HCT116 (cell line): ENCODE data around the gene THSD7A. TPM values are rescaled to one million over a fixed set of nuclear protein-coding genes. Genes with fewer than 3 reads are reported as not detected.

ENCODE experiments used
- ATAC-seq: fragments of 200-7000 bp; cut with Tn5 transposase; 2 replicates; pipeline ENCODE4 v1.9.1; 2020; ENCODE audit warnings: mild to moderate bottlenecking, moderate library complexity
- BruUV-seq: library from RNA; stranded (reverse); fragments of 400-500 nt; replicated peaks from 2 replicates; lab custom pipeline; 2021; lab: Mats Ljungman, UMichigan
- CTCF ChIA-PET: fragments of 300-600 bp; sonication (Branson Sonifier 250); formaldehyde crosslinking; loops from one replicate; lab custom pipeline; 2021; ENCODE audit warnings: antibody characterized with exemption; lab: Charles Lee
- POLR2A ChIA-PET: fragments of 300-600, 350-600 bp; sonication (Branson Sonifier 250); formaldehyde crosslinking; loops from one replicate; lab custom pipeline; 2021; ENCODE audit warnings: antibody characterized with exemption; lab: Charles Lee
- RAD21 ChIA-PET, 2 experiments: fragments of 300-600 bp; sonication (Branson Sonifier 250); formaldehyde crosslinking; loops; one replicate each; lab custom pipeline; 2023; ENCODE audit warnings: low total read pairs in 2 of 2; ENCODE audit not compliant: uncharacterized antibody in 2 of 2, unreplicated experiment in 2 of 2, low non-redundant PET in 1 of 2; lab: Charles Lee
- DNase-seq: peaks from one replicate; pipeline ENCODE4 v3.0.0-alpha.2; 2010; ENCODE audit warnings: low read depth, low spot score
- H2AFZ ChIP-seq: fragments of 200-600 bp; shearing (Covaris generic), sonication (generic); 2 replicates; pipeline ENCODE4 v1.6.1; 2017; ENCODE audit warnings: low read depth, mixed run types, mixed read lengths, antibody characterized with exemption, low read length; ENCODE audit not compliant: poor library complexity, severe bottlenecking
- H3K27ac ChIP-seq: 2 replicates; pipeline ENCODE4 v1.5.1; 2012; ENCODE audit warnings: low read depth, low read length
- H3K27me3 ChIP-seq: fragments of 200-600 bp; sonication (generic); 2 replicates; pipeline ENCODE4 v1.6.1; 2016; ENCODE audit warnings: mixed run types, low read length, mixed read lengths; ENCODE audit not compliant: insufficient read depth
- H3K36me3 ChIP-seq, 2 experiments: fragments of 200-500 bp in 1 of 2; fragments of 200-600 bp in 1 of 2; sonication (Bioruptor generic) in 1 of 2; sonication (generic) in 1 of 2; 2 replicates each; pipeline versions ENCODE4 v1.5.1 to v1.6.1; 2014 to 2016; ENCODE audit warnings: low read length in 2 of 2, inconsistent platforms in 1 of 2, mixed read lengths in 1 of 2, mixed run types in 1 of 2; ENCODE audit not compliant: insufficient read depth in 2 of 2, control insufficient read depth in 1 of 2
- H3K4me1 ChIP-seq, 2 experiments: fragments of 200-600 bp in 1 of 2; sonication (generic) in 1 of 2; 2 replicates each; pipeline versions ENCODE4 v1.5.1 to v1.6.1; 2012 to 2017; ENCODE audit warnings: low read length in 2 of 2, inconsistent platforms in 1 of 2, mild to moderate bottlenecking in 1 of 2, mixed read lengths in 1 of 2, mixed run types in 1 of 2, moderate library complexity in 1 of 2; ENCODE audit not compliant: insufficient read depth in 2 of 2, control insufficient read depth in 1 of 2
- H3K4me2 ChIP-seq: fragments of 200-600 bp; sonication (generic); 2 replicates; pipeline ENCODE4 v1.6.1; 2017; ENCODE audit warnings: mixed run types, low read length, mixed read lengths
- H3K4me3 ChIP-seq, 2 experiments: fragments of 200-600 bp in 1 of 2; sonication (generic) in 1 of 2; replicated peaks in 1 of 2; 2 replicates each; pipeline ENCODE4 v1.5.1; 2011 to 2016; ENCODE audit warnings: low read length in 2 of 2, control low read depth in 1 of 2, low read depth in 1 of 2, mild to moderate bottlenecking in 1 of 2, mixed read lengths in 1 of 2, mixed run types in 1 of 2
- H3K79me2 ChIP-seq: fragments of 200-600 bp; sonication (generic); 2 replicates; pipeline ENCODE4 v1.6.1; 2017; ENCODE audit warnings: mild to moderate bottlenecking, mixed run types, low read length, moderate library complexity, mixed read lengths; ENCODE audit not compliant: insufficient read depth
- H3K9ac ChIP-seq: fragments of 200-600 bp; sonication (generic); 2 replicates; pipeline ENCODE4 v1.6.1; 2016; ENCODE audit warnings: low read length, mixed read lengths
- H3K9me2 ChIP-seq: fragments of 200-600 bp; sonication (generic), shearing (Covaris generic); 2 replicates; pipeline ENCODE4 v1.6.1; 2017; ENCODE audit warnings: mixed run types, mild to moderate bottlenecking, moderate library complexity; ENCODE audit not compliant: insufficient read depth
- H3K9me3 ChIP-seq, 2 experiments: fragments of 200-500 bp in 1 of 2; fragments of 200-600 bp in 1 of 2; sonication (Bioruptor generic) in 1 of 2; sonication (generic) in 1 of 2; 2 replicates each; pipeline ENCODE4 v1.6.1; 2014 to 2017; ENCODE audit warnings: low read length in 2 of 2, mixed read lengths in 2 of 2, inconsistent platforms in 1 of 2, low read depth in 1 of 2, mild to moderate bottlenecking in 1 of 2, mixed run types in 1 of 2, moderate library complexity in 1 of 2; ENCODE audit not compliant: control insufficient read depth in 1 of 2, insufficient read depth in 1 of 2
- H4K20me1 ChIP-seq: fragments of 200-600 bp; sonication (generic), shearing (Covaris generic); 2 replicates; pipeline ENCODE4 v1.6.1; 2017; ENCODE audit warnings: mixed run types, mild to moderate bottlenecking, moderate library complexity; ENCODE audit not compliant: insufficient read depth
- CBX3 ChIP-seq: IDR thresholded peaks from 2 replicates; pipeline ENCODE4 v1.6.1; 2012; ENCODE audit warnings: low read depth
- CEBPB ChIP-seq: IDR thresholded peaks from 2 replicates; pipeline ENCODE4 v1.6.1; 2012; ENCODE audit warnings: low read depth
- EGR1 ChIP-seq: IDR thresholded peaks from 2 replicates; pipeline ENCODE4 v1.6.1; 2012; ENCODE audit warnings: low read depth
- ELF1 ChIP-seq: IDR thresholded peaks from 2 replicates; pipeline ENCODE4 v1.6.1; 2012; ENCODE audit warnings: low read depth, borderline replicate concordance
- EZH2phosphoT487 ChIP-seq: fragments of 200-600 bp; IDR thresholded peaks from 2 replicates; pipeline ENCODE4 v1.6.1; 2018; ENCODE audit warnings: antibody characterized with exemption, borderline replicate concordance
- FOSL1 ChIP-seq: IDR thresholded peaks from 2 replicates; pipeline ENCODE4 v1.6.1; 2012; ENCODE audit warnings: low read depth
- JUND ChIP-seq: IDR thresholded peaks from 2 replicates; pipeline ENCODE4 v1.6.1; 2012
- POLR2A ChIP-seq: IDR thresholded peaks from 2 replicates; pipeline ENCODE4 v1.7.0; 2011; ENCODE audit warnings: borderline replicate concordance; ENCODE audit not compliant: insufficient read depth, insufficient read length; ENCODE audit errors: extremely low read depth
- POLR2AphosphoS5 ChIP-seq: IDR thresholded peaks from 2 replicates; pipeline ENCODE4 v1.6.1; 2011; ENCODE audit warnings: mild to moderate bottlenecking, low read depth, low read length, moderate library complexity
- RAD21 ChIP-seq: IDR thresholded peaks from 2 replicates; pipeline ENCODE4 v1.6.1; 2012; ENCODE audit warnings: low read depth, mild to moderate bottlenecking
- SIN3A ChIP-seq: IDR thresholded peaks from 2 replicates; pipeline ENCODE4 v1.6.1; 2012; ENCODE audit warnings: low read depth
- SP1 ChIP-seq: IDR thresholded peaks from 2 replicates; pipeline ENCODE4 v1.6.1; 2012; ENCODE audit warnings: low read depth
- SRF ChIP-seq: IDR thresholded peaks from 2 replicates; pipeline ENCODE4 v1.6.1; 2012; ENCODE audit warnings: low read depth
- TCF7L2 ChIP-seq: IDR thresholded peaks from 2 replicates; pipeline ENCODE4 v1.7.0; 2011; ENCODE audit warnings: borderline replicate concordance, inconsistent platforms; ENCODE audit not compliant: insufficient read depth, insufficient read length; ENCODE audit errors: extremely low read depth
- ZFX ChIP-seq: fragments of 450-650 bp; IDR thresholded peaks from 2 replicates; pipeline ENCODE4 v1.6.1; 2017
- ZNF274 ChIP-seq: fragments of 200-500 bp; sonication (Bioruptor generic); IDR thresholded peaks from 2 replicates; pipeline ENCODE4 v1.6.1; 2014; ENCODE audit warnings: mild to moderate bottlenecking, low read depth, low read length, inconsistent platforms
- intact Hi-C: fragments of 100-400 bp; cut with micrococcal nuclease; formaldehyde crosslinking; loops from 2 replicates; pipeline ENCODE4 v1.10.0; 2022
- total RNA-seq: library from RNA; stranded (reverse); gene quantifications from one replicate; pipeline ENCODE4 v1.2.1, GENCODE V29; 2021; ENCODE audit not compliant: unreplicated experiment
- TF ChIP-seq, protein P1 (sequence below): IDR thresholded peaks from 2 replicates; pipeline ENCODE4 v1.6.1; 2012
- TF ChIP-seq, protein P2 (sequence below): IDR thresholded peaks from 2 replicates; pipeline ENCODE4 v1.6.1; 2011; ENCODE audit warnings: mild to moderate bottlenecking, low read length, moderate library complexity; ENCODE audit not compliant: insufficient replicate concordance; ENCODE audit errors: extremely low read depth
- TF ChIP-seq, protein P3 (sequence below), 3 experiments: fragments of 200-600 bp in 1 of 3; sonication (generic) in 1 of 3; IDR thresholded peaks in 2 of 3; conservative IDR thresholded peaks in 1 of 3; 2 replicates each; pipeline ENCODE4 v1.5.1; 2012 to 2017; ENCODE audit warnings: low read depth in 2 of 3, low read length in 2 of 3, antibody characterized with exemption in 1 of 3, borderline replicate concordance in 1 of 3, control low read depth in 1 of 3, mild to moderate bottlenecking in 1 of 3, mixed read lengths in 1 of 3, mixed run types in 1 of 3, moderate library complexity in 1 of 3; ENCODE audit not compliant: insufficient read depth in 1 of 3
- TF ChIP-seq, protein P4 (sequence below): IDR thresholded peaks from 2 replicates; pipeline ENCODE4 v1.6.1; 2012

THSD7A gene
- total RNA-seq, 1 experiment from 2014 or later, result 0.05 TPM

DNA sequence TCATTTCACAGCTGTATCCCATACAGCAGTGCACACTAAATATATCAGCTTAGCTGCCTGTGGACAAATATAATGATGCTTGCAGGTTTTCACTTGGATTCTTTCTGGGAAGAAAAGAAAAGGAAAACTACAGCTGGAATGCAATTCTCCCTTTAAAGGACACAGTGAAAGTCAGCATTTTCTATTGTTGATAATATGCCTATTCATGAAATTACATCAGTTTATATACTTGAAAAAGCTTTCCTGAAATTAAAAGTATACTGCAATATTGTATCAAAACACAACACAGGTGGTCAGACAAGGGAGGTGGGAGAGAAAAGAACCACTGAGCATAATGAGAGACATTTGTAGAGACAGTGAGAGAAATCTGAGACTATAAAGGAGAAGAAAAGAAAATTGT lies 20.3 kb downstream of the THSD7A start:
- no peaks in the 10 kb centered on the region for H3K9me2 ChIP-seq
- TF ChIP-seq, protein P1, sequence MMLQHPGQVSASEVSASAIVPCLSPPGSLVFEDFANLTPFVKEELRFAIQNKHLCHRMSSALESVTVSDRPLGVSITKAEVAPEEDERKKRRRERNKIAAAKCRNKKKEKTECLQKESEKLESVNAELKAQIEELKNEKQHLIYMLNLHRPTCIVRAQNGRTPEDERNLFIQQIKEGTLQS, result no peak
- TF ChIP-seq ELF1 (no peak), SP1 (no peak), RAD21 (no peak), FOSL1 (no peak), TCF7L2 (no peak), JUND (no peak), POLR2AphosphoS5 (no peak), EGR1 (no peak), SIN3A (no peak), ZFX (no peak), CBX3 (no peak), POLR2A (no peak), ZNF274 (no peak), SRF (no peak), EZH2phosphoT487 (no peak), CEBPB (no peak)
- TF ChIP-seq, protein P2, sequence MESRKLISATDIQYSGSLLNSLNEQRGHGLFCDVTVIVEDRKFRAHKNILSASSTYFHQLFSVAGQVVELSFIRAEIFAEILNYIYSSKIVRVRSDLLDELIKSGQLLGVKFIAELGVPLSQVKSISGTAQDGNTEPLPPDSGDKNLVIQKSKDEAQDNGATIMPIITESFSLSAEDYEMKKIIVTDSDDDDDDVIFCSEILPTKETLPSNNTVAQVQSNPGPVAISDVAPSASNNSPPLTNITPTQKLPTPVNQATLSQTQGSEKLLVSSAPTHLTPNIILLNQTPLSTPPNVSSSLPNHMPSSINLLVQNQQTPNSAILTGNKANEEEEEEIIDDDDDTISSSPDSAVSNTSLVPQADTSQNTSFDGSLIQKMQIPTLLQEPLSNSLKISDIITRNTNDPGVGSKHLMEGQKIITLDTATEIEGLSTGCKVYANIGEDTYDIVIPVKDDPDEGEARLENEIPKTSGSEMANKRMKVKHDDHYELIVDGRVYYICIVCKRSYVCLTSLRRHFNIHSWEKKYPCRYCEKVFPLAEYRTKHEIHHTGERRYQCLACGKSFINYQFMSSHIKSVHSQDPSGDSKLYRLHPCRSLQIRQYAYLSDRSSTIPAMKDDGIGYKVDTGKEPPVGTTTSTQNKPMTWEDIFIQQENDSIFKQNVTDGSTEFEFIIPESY, result no peak
- TF ChIP-seq, protein P3, sequence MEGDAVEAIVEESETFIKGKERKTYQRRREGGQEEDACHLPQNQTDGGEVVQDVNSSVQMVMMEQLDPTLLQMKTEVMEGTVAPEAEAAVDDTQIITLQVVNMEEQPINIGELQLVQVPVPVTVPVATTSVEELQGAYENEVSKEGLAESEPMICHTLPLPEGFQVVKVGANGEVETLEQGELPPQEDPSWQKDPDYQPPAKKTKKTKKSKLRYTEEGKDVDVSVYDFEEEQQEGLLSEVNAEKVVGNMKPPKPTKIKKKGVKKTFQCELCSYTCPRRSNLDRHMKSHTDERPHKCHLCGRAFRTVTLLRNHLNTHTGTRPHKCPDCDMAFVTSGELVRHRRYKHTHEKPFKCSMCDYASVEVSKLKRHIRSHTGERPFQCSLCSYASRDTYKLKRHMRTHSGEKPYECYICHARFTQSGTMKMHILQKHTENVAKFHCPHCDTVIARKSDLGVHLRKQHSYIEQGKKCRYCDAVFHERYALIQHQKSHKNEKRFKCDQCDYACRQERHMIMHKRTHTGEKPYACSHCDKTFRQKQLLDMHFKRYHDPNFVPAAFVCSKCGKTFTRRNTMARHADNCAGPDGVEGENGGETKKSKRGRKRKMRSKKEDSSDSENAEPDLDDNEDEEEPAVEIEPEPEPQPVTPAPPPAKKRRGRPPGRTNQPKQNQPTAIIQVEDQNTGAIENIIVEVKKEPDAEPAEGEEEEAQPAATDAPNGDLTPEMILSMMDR (IDR thresholded peaks at IDR 0.05 in 2 of 3, conservative IDR thresholded peaks at IDR 0.05 in 1 of 3; ENCODE audit: borderline replicate concordance in 1 of 3, insufficient read depth in 1 of 3, low read depth in 2 of 3, low read length in 2 of 3), result no peak
- TF ChIP-seq, protein P4, sequence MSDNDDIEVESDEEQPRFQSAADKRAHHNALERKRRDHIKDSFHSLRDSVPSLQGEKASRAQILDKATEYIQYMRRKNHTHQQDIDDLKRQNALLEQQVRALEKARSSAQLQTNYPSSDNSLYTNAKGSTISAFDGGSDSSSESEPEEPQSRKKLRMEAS, result no peak
- RAD21 ChIA-PET, result no interaction called here
- no peak overlapping the region for H3K9ac ChIP-seq
- H3K9me3 ChIP-seq, result no peaks in the 10 kb centered on the region
- H4K20me1 ChIP-seq, result no peaks in the 10 kb centered on the region
- H3K79me2 ChIP-seq, result no peaks in the 10 kb centered on the region
- H3K4me3 ChIP-seq, result no peak overlapping the region
- CTCF ChIA-PET, result interaction anchor here (0.6 kb wide), 1 partner anchor 328 kb away, joined by 3 read pairs; no protein-coding TSS in a partner anchor
- no peak overlapping the region for H3K27ac ChIP-seq
- intact Hi-C loops, result no loop called here
- BruUV-seq, result no TSS peak
- DNase-seq, result no peak
- POLR2A ChIA-PET, result no interaction called here
- H3K27me3 ChIP-seq, result no peaks in the 10 kb centered on the region
- no peak for ATAC-seq
- no peak overlapping the region for H3K4me2 ChIP-seq
- no peak overlapping the region for H2AFZ ChIP-seq
- H3K36me3 ChIP-seq, result no peaks in the 10 kb centered on the region
- no peaks in the 10 kb centered on the region for H3K4me1 ChIP-seq
